ENCODE data around the gene ZNF385D.

ZNF385D gene

GRCh38 chr3:21449738-21450137 is 301.3 kb downstream of the ZNF385D start:
- no peak for DNase-seq (ENCODE audit: low read depth in 3 of 3)

- DNase-seq (ENCODE audit: low read depth in 3 of 3) = no peak
These were observed 303.4 kb downstream of the ZNF385D start for GRCh38 chr3:21447476-21448151.

GRCh38 chr3:21446945-21447475 is 304.0 kb downstream of the ZNF385D start:
- DNase-seq (ENCODE audit: low read depth in 3 of 3) = no peak

GRCh38 chr3:21446027-21446426 is 305.0 kb downstream of the ZNF385D start:
- DNase-seq (ENCODE audit: low read depth in 3 of 3) = no peak

- DNase-seq (ENCODE audit: low read depth in 3 of 3) = no peak
These were observed 309.2 kb downstream of the ZNF385D start for GRCh38 chr3:21441821-21442220.

- DNase-seq (ENCODE audit: low read depth in 3 of 3) = no peak
These were observed 314.2 kb downstream of the ZNF385D start for GRCh38 chr3:21436835-21437234.

- DNase-seq (ENCODE audit: low read depth in 3 of 3) = no peak
These were observed 315.1 kb downstream of the ZNF385D start for GRCh38 chr3:21435871-21436270.

- DNase-seq (ENCODE audit: low read depth in 3 of 3) = no peak
These were observed 316.7 kb downstream of the ZNF385D start for GRCh38 chr3:21434310-21434709.

- no peak for DNase-seq (ENCODE audit: low read depth in 3 of 3)
These were observed 317.3 kb downstream of the ZNF385D start for GRCh38 chr3:21433751-21434150.

- DNase-seq (ENCODE audit: low read depth in 3 of 3) = no peak
These were observed 324.1 kb downstream of the ZNF385D start for GRCh38 chr3:21426920-21427319.

- no peak for DNase-seq (ENCODE audit: low read depth in 3 of 3)
These were observed 325.3 kb downstream of the ZNF385D start for GRCh38 chr3:21425715-21426114.

- DNase-seq (ENCODE audit: low read depth in 3 of 3) = no peak
These were observed 329.9 kb downstream of the ZNF385D start for GRCh38 chr3:21421096-21421495.

GRCh38 chr3:21417991-21418390 is 333.0 kb downstream of the ZNF385D start:
- DNase-seq (ENCODE audit: low read depth in 3 of 3) = no peak

- DNase-seq (ENCODE audit: low read depth in 3 of 3) = no peak
These were observed 336.5 kb downstream of the ZNF385D start for GRCh38 chr3:21414506-21414905.

- no peak for DNase-seq (ENCODE audit: low read depth in 3 of 3)
These were observed 340.0 kb downstream of the ZNF385D start for GRCh38 chr3:21411058-21411457.

GRCh38 chr3:21409401-21409800 is 341.6 kb downstream of the ZNF385D start:
- no peak for DNase-seq (ENCODE audit: low read depth in 3 of 3)

- DNase-seq (ENCODE audit: low read depth in 3 of 3) = no peak
These were observed 343.3 kb downstream of the ZNF385D start for GRCh38 chr3:21407743-21408142.

GRCh38 chr3:21405671-21406667 is 345.0 kb downstream of the ZNF385D start:
- DNase-seq (ENCODE audit: low read depth in 3 of 3) = no peak

GRCh38 chr3:21398461-21398860 is 352.5 kb downstream of the ZNF385D start:
- no peak for DNase-seq (ENCODE audit: low read depth in 3 of 3)

GRCh38 chr3:21393683-21394311 is 357.2 kb downstream of the ZNF385D start:
- DNase-seq (ENCODE audit: low read depth in 3 of 3) = no peak

GRCh38 chr3:21392526-21392925 is 358.5 kb downstream of the ZNF385D start:
- DNase-seq (ENCODE audit: low read depth in 3 of 3) = no peak

- DNase-seq (ENCODE audit: low read depth in 3 of 3) = no peak
These were observed 360.2 kb downstream of the ZNF385D start for GRCh38 chr3:21390856-21391255.
